HG03565 (cell line): ENCODE results near the gene CDK6.

Source experiments
- ATAC-seq: cut with Tn5 transposase; IDR thresholded peaks from one replicate; pipeline ENCODE4 v1.9.1; 2021; ENCODE audit warnings: mild to moderate bottlenecking, moderate library complexity; ENCODE audit not compliant: unreplicated experiment

The CDK6 gene

DNA sequence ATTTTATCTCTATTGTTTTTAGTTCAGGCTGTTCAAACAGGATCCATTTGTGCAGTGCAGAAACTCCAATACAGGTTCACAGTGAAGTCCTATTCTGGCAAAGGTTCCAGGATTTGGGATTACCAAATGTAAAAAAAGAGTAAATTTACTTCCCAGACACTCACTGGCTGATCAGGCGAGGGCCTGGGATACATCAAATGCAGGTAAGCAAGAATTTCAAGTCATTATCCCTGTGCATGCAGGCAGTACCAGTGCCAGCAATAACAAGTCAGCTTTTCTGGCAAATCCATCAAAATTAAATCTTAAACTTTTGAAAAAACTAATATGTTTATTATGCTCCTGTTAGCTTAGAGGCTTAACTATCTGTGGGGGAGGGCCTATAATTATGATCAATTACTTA lies 6.3 kb downstream of the CDK6 start:
- ATAC-seq: no peak

DNA sequence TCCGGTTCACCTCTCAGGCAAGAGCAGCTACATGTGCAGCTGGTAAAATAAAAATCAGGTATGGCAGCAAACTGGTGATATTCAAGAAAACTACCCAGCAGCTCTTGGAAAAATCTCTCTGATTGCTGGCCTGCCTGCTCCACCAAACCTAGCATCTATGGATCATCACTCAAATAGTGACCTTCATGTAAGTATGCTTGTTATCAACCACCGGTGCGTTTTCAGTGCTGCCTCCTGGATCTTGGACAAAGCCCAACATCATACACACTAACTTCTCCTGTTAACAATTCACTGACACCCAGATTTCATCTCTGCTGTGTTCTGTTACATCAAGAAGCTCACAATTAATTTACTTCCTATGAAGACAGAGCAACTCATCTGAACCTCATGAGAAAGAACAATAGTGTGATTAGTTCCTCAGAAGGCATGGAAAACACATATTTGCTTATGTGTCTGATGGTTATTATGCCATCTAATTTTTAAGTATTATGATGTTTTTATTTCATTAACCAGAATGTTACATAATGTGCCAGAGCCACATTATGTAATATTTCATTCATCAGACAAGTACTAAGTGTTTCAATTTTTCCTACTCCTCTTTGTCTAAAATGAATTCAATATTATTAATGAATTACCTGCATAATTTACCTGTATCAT lies 8.8 kb downstream of the CDK6 start:
- ATAC-seq: no peak

DNA sequence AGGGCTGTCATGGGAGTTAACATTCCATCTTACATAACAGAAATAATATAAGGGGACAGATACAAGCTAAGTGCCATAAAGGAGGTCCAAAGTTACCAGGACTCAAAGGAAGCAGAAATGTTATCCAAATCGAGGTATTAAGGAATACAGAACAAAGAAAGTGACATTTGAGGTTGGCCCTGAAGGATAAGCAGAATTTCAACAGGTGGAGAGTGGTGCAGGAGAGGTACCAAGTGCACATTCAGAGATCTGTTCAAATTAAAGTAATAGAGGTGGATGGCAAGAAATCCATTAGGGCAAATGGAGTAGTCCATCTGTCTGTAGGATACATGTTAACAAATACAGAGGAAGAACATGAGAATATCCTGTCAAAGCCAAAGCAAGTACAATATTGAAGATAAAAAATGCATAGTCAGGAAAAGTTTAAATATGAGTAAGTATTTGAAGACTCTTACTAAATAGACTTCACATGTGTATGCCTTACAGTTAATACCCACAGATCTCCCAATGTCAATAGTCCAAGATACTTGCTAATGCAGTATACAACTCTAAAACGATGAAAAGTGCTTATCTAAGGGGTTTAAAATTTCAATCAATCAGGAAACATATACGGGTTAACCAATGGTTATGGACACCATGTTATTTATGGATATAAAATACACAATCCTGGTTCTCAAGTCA lies 10.0 kb downstream of the CDK6 start:
- ATAC-seq: no peak

DNA sequence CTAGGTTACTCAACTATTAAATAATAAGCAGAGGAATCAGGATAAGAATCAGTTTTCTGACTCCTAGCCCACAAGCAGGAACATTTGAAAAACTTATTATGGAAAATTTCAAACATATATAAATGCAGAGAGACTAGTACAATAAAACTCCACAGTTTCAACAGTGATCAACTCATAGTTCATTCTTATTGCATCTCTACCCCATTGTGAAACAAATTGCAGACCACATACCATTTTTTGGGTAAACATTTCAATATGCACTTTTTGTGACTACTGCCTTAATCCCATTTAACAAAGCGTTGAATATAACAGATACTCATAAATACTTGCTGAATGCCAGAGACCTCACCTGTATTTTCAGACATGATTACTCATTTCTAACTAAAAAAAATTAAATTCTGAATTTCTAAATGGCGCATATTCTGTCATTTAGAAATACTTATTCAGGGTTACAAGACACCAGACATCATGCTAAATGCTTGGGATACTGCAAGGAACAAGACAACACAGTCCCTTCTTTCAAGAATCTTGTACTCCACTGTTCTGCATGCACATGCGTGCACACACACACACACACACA lies 11.4 kb downstream of the CDK6 start:
- ATAC-seq: no peak

DNA sequence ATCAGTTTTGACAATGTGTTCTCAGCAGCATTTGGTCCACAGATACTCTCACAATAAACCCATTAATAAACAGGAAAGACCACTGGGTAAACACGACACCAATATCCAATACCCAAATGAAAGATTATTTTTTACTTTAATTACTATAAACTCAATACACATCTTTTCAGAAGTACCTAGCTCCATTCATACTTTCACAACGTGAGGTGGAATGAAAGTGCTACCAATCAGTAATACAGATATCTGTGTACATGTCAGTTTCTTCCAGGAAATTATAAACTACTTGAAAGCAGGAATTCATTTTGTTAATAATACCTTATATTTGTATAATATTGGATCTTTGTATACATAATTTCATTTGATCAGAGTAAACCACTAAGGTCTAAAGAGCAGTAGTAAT lies 11.9 kb downstream of the CDK6 start:
- no peak for ATAC-seq

DNA sequence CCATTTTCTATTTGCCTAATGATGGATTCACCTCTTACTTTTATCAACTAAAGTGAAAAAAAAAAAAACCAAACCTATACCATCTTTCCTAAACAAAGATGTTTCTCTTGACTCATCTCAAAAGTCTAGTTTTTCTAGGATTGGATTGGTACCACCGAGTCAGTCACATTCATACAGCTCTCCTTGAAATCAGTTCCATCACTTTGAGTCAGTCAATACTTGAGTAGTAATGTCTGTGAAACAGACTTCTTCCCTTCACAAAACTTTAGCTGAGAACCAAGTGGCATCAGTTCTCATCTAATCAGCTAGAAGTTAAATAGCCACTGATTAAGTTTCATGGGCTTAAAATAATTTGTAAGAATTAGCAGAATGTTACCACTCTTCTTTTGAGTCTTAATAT lies 13.3 kb downstream of the CDK6 start:
- no peak for ATAC-seq

DNA sequence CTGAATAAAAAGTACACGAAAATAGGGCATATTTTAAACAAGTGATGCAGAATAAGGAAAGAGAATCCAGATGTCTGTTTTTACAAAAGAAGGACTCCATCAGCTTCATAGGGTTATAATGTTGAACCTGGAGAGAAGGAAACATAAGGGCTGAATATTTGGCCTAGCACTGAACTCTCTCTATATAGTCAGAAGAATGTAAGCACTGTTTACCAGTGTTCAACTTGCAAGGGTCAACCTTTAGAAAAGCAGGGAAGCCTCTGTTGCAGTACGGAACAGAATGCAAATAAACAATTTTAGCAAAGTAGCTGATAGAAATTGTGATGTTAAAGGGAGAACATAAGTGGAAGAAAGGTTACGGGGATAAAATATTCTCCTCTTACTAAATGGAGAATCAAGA lies 16.2 kb downstream of the CDK6 start:
- no peak for ATAC-seq

DNA sequence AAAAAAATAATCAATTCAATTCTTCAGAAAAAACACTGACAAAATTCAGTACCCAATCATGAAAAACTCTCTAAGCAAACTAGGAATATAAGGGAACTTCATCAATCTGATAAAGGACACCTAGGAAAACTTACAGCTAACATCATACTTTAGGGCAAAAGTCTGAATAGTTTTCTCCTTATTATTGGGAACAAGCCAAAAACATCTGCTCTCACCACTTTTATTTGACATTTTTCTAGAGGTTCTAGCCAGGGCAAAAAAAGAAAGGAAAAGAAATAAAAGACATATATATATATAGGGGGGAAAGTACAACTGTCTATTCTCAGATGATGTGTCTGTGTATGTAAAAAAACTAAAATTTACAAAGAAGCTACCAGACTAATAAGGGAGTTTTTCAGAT lies 19.0 kb downstream of the CDK6 start:
- no peak for ATAC-seq

DNA sequence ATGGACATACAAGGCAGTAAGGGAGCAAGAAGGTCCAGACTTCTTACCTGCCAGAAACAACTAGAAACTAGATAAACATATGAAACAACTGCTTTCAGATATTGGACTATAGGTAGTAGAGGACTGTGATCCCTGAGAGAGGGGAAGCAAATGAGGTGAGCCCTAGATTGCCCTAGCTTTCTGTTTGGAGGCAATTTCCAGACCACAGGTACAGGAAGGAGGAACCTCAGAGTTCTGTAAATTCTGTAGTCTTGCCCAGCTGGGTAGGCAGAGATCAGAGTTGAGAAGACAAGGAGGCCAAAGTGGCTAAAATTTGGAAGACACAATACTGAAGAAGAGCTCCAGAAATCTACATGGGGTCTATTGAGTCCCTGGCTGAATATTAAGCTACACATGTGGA lies 21.0 kb downstream of the CDK6 start:
- ATAC-seq: no peak

DNA sequence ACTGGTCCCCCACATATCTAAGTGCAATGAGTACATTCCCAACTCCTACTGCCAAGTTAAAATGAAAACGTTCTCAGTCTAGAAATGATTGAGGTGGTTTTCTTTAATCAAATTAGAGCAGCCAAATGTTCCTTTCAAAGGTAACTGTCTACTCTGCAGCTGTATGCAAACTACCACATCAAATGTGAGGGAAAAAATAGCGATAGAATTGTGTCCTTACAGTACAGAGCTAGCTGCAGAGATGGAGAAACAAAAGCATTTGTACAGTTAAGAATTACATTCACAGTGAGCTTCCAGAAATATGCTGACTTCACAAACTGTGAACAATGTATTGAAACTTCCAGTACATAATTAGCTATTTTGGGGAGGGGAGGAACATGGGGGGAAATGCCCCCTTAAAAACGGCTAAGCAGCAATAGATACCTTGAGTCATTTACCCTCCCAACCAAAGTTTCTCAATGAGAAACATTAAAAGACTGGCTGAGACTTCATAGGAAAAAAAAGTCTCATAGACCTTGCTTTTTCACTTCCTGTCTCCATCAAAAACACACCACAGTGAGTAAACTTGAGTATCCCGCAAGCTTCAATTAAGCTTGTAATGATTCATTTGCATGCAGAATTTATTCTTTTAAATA lies 22.9 kb downstream of the CDK6 start:
- peak; percentile 45 for ATAC-seq

DNA sequence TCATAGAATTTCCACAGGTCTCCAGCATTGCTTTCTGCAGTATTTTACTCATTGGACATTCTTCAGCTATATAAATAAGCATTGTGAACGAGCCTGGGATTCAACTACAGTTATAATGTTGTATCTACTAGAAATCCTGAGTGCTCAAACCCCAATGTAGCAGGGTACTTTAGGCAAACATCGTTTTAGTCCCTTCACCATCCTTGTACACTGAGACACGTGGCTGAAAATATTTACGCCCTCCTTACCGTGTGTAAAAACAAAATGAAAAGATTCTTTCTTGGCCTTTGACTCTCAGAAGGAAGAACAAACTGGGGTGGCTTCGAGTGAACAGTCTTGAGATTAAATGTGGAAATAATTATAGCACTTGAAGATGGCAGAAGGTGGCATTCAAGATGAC lies 25.2 kb downstream of the CDK6 start:
- no peak for ATAC-seq

DNA sequence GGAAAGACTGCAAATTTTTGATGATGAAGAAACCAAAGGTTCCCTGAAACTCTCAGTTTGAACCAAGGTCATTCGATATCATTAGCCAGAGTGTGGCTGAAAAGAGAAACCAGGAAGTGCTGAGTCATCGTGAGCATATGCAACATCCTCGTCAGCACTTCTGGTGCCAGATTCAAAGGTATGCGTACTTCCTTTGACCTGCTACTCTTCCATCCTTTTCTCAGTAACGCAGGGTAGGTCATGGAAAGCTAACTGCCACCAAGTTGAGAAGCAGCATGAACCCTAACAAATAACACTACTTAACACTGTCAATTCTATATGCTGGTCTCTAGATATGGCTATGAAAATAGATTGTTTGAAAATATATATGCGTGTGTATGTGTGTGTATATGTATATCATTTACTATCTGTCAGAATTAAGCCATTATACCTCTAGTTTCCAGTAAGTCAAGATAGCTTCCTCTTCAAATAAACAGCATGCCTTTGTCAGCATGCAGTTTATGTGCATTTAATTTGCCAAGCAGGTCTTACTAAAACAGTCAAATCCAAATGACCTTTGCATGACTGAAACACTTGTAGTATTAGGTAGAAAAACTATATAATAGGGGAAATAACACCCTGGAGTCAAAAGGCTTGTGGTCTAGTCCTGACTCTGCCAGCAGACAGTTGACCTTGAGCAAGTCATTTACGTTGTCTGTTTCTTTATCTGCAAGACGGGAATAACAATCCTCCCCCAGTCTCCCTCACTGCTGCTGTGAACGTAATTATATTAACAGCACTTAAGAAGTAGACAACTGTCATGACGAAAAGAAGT lies 26.4 kb downstream of the CDK6 start:
- ATAC-seq: peak; percentile 75

DNA sequence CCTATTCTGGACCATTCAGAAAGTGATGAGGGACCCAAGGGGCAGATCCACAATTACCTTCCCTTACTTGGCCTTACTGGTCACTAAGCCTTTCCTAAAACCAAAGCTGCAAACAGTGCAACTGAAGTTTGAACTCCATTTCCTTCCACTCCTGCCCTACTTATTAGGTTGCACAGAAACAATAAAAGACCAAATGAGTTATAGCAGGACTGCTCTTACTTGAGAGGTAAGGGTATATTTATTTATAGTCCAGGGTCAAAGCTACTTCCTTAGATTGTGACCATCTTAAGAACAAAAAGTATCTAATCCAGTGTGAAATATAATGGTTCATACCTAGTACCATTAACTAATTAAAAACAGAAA lies 27.0 kb downstream of the CDK6 start:
- ATAC-seq: peak; percentile 15

DNA sequence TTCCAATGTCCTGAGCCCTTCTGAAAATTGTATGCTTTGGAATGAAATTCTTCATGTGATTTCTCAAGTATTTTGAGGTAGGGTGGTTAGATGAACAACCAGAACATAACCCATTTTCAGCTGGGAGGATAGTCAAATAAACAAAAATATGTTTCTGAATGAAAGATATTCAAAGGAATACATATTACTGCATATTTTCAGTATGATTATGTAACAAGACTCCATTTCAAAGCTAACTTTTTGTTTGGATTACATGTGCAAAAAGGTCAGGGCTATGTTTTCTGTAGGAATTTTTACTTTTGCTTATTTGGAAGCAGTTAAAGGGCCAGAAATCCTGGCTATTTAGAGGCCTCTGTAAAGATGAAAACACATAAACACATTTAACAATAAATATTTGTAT lies 27.7 kb downstream of the CDK6 start:
- no peak for ATAC-seq

DNA sequence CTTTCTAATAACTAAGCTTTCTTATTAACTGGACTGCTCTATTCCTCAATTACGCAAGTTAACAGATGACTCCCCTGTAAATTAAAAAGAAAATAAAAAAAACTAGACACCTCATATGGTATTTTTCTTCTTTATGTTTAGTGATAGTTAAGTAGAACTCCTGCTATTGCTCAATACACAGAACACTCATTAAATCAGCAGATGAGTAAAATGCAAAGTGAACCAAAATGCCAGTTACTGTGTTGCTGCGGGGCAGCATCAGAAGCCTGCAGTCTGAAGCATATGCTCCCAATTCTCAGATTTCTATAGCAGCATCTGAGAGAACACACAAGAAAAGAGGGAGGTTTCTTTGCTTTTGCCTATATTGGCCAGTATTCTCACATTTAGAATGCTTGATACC lies 28.4 kb downstream of the CDK6 start:
- ATAC-seq: no peak

DNA sequence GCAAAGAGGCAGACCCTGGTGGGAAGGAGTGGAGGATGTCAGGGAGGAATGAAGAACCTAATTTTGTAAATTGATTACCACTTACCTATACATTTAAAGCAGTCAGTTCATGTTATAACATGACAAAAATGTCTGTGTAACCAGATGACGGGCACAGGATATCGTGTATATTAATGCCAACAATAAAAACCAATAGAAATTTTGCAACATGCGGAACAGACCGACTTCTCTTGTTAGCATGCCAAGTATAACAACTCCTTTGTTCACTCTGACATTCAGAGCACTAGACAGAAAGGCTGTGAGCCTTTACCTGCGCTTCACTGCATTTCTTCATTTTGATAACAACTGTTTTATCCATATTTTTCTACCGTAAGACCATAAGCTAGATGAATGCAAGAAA lies 29.9 kb downstream of the CDK6 start:
- no peak for ATAC-seq

DNA sequence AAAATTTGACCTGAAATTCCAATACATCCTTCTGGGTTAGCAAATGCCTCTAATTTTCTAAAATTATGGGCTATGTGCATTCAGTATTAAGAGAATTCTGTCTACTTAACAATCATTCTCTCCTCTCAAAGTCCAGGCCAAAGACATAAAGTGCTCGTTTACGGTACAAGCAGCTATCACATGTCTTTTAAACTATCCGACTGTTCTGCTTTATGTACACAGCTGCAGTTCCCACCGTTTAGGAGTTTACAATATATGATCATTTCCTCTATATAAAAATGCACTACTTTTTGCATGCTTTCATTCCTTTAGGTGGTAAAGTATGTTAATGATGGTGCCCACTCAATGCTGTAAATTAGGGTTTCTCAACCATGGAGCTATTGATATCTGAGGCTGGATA lies 34.0 kb downstream of the CDK6 start:
- ATAC-seq: no peak

DNA sequence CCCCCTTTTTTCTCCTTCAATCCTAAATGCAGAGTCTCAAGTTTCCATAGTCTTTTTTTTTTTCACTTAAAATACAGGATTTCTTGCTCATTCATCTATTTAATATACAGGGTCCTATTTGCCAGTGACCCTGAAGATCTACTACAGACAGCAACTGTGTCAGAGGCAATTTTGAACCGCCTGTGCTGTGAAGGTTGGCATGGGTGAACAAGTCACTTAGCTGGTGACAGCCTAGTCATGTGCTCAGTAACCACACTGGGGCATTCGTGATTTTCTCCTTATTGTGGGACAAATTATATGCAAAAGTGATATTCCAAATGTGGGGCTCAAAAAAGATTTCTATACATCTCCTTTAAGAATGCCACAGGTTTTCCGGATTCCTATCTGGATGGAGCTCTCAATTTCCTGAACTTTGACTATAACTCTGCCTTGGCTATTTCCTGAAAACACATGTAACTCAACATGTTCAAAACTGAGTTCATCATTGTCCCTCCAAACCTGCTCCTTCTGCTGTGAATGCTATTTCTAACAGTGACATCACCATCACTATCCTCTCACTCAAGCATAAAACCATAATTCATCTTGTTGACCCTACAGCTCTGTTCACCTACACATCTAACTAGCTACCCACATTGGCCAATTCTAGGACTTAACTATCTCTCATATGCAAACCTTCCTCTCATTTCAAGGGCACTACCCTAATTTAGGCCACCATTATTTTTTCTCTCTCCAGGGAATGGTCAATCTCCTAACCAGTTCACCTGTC lies 36.7 kb downstream of the CDK6 start:
- no peak for ATAC-seq

DNA sequence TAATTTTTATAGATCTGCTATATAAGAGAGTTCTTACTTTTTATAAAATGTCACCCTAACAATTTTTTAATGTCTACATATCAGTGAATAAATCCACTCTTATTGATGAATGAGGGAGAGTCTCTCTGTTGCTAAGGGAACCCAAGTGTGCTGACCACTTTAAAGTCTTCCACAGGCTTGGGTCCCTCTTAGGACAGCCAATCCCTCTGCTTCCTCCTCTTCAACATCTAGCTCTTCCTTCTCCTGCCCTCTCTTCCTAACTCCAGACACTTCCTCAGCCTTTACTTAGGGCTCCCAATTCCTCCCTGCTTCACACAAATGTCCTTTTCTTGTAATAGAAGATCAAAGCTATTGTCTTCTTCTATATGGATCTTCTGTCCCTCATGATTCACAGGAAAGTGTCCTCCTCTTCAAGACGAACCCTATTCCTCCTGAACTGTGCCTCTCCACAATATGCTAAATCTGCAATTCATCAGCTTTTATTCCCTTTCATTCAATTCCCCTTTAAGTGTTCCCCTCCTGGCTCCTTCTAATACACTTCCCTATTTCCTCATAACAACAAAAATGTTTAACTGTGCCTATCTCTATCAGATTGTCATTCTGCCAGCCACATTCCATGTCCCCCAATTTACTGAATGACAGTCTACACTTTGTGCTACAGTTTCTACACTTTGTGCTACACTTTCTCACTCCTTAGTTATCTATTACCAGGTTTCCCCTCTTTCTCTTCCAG lies 37.7 kb downstream of the CDK6 start:
- no peak for ATAC-seq

DNA sequence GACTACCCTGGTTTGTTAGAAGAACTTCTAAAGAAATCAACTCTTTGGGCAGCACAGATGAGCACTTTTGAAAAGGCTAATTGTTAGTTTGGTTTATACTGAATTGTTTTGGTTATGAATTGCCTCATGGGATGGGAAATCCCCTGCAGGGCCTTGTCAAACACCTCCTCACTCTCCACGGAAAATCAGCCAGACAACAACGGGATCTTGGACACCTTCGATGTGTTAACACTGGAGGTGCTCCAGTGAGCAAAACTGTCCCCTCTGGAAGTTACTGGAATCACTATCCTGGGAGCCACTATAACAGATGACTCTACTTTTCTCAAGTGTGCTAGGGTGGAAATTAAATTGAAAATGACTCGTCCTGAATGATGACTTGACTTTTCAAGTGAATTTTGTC lies 38.7 kb downstream of the CDK6 start:
- ATAC-seq: no peak
